ENCODE results near the gene TTC3. TPM values are rescaled to one million over a fixed set of nuclear protein-coding genes. Genes with fewer than 3 reads are reported as not detected.

The TTC3 gene
- total RNA-seq, 1 experiment from 2014 or later: 71.5 TPM

GRCh38 chr21:37030864-37031263 lies 42.2 kb upstream of the TTC3 start:
- TF ChIP-seq FOSL1 (IDR thresholded peaks at IDR 0.05; ENCODE audit: low read depth) (no peak), SIN3A (IDR thresholded peaks at IDR 0.05; ENCODE audit: low read depth) (no peak), EZH2 (IDR thresholded peaks at IDR 0.05) (no peak), JUND (IDR thresholded peaks at IDR 0.05) (no peak), ZBTB33 (IDR thresholded peaks at IDR 0.05; ENCODE audit: extremely low read depth, insufficient replicate concordance, low read length) (no peak), ZNF274 (IDR thresholded peaks at IDR 0.05; ENCODE audit: low read depth, low read length) (no peak), SRF (IDR thresholded peaks at IDR 0.05; ENCODE audit: low read depth) (no peak), CEBPB (IDR thresholded peaks at IDR 0.05; ENCODE audit: low read depth) (no peak)
- H3K27ac ChIP-seq (ENCODE audit: low read depth, low read length): no peak overlapping the region

GRCh38 chr21:37032293-37032692 lies 40.8 kb upstream of the TTC3 start:
- H3K9me2 ChIP-seq (ENCODE audit: insufficient read depth): no peaks in the 10 kb centered on the region
- no peaks in the 10 kb centered on the region for H3K27me3 ChIP-seq (ENCODE audit: insufficient read depth, low read length)
- no peak overlapping the region for H2AFZ ChIP-seq (ENCODE audit: low read depth, low read length, poor library complexity, severe bottlenecking)
- H3K4me1 ChIP-seq (ENCODE audit: control insufficient read depth in 1 of 2, insufficient read depth in 2 of 2, low read length in 2 of 2): peaks cover 13 to 15% of the 10 kb centered on the region in 2 experiments
- H3K79me2 ChIP-seq (ENCODE audit: insufficient read depth, low read length): no peaks in the 10 kb centered on the region
- H4K20me1 ChIP-seq (ENCODE audit: insufficient read depth): no peaks in the 10 kb centered on the region
- H3K9ac ChIP-seq (ENCODE audit: low read length): no peak overlapping the region
- TF ChIP-seq REST (IDR thresholded peaks at IDR 0.05; ENCODE audit: low read depth): no peak
- TF ChIP-seq EZH2 (IDR thresholded peaks at IDR 0.05): no peak
- no peak for TF ChIP-seq ZFX (IDR thresholded peaks at IDR 0.05)
- no peak for TF ChIP-seq EGR1 (IDR thresholded peaks at IDR 0.05; ENCODE audit: low read depth)
- TF ChIP-seq TCF7L2 (IDR thresholded peaks at IDR 0.05; ENCODE audit: borderline replicate concordance, extremely low read depth, insufficient read depth, insufficient read length): no peak
- TF ChIP-seq EZH2phosphoT487 (IDR thresholded peaks at IDR 0.05; ENCODE audit: borderline replicate concordance): no peak
- no peak for TF ChIP-seq JUND (IDR thresholded peaks at IDR 0.05)
- TF ChIP-seq CEBPB (IDR thresholded peaks at IDR 0.05; ENCODE audit: low read depth): no peak
- BruUV-seq (replicated peaks): no TSS peak
- H3K36me3 ChIP-seq (ENCODE audit: control insufficient read depth in 1 of 2, insufficient read depth in 2 of 2, low read length in 2 of 2): no peaks in the 10 kb centered on the region
- no peaks in the 10 kb centered on the region for H3K9me3 ChIP-seq (ENCODE audit: control insufficient read depth in 1 of 2, insufficient read depth in 1 of 2, low read depth in 1 of 2, low read length in 2 of 2)
- peak overlapping the region in 1 of 2 experiments; percentile 20; a peak in 1 of 4 replicates for H3K4me3 ChIP-seq (replicated peaks in 1 of 2; ENCODE audit: low read depth in 1 of 2, low read length in 2 of 2)
- H3K4me2 ChIP-seq (ENCODE audit: low read length): peak overlapping the region; percentile 71
- no peak for ATAC-seq
- H3K27ac ChIP-seq (ENCODE audit: low read depth, low read length): no peak overlapping the region
- DNase-seq (ENCODE audit: low read depth, low spot score): no peak
- CTCF ChIA-PET: no interaction called here
- intact Hi-C loops (cut with micrococcal nuclease): no loop called here
- POLR2A ChIA-PET: no interaction called here
- RAD21 ChIA-PET (ENCODE audit: low non-redundant PET in 1 of 2, low total read pairs in 2 of 2, uncharacterized antibody in 2 of 2, unreplicated experiment in 2 of 2): no interaction called here

More at GRCh38 chr21:37030864-37031263, 42.2 kb upstream of the TTC3 start:
- ChIA-PET RAD21 (ENCODE audit: low non-redundant PET in 1 of 2, low total read pairs in 2 of 2, uncharacterized antibody in 2 of 2, unreplicated experiment in 2 of 2) (no interaction called here), POLR2A (no interaction called here), CTCF (no interaction called here)
- Histone ChIP-seq H3K9me3 (ENCODE audit: control insufficient read depth in 1 of 2, insufficient read depth in 1 of 2, low read depth in 1 of 2, low read length in 2 of 2) (no peaks in the 10 kb centered on the region), H3K4me3 (replicated peaks in 1 of 2; ENCODE audit: low read depth in 1 of 2, low read length in 2 of 2) (no peak overlapping the region), H3K4me1 (ENCODE audit: control insufficient read depth in 1 of 2, insufficient read depth in 2 of 2, low read length in 2 of 2) (peaks cover 13 to 15% of the 10 kb centered on the region in 2 experiments), H3K4me2 (ENCODE audit: low read length) (no peak overlapping the region), H4K20me1 (ENCODE audit: insufficient read depth) (no peaks in the 10 kb centered on the region), H3K79me2 (ENCODE audit: insufficient read depth, low read length) (no peaks in the 10 kb centered on the region), H3K9me2 (ENCODE audit: insufficient read depth) (no peaks in the 10 kb centered on the region), H2AFZ (ENCODE audit: low read depth, low read length, poor library complexity, severe bottlenecking) (no peak overlapping the region), H3K27me3 (ENCODE audit: insufficient read depth, low read length) (no peaks in the 10 kb centered on the region), H3K36me3 (ENCODE audit: control insufficient read depth in 1 of 2, insufficient read depth in 2 of 2, low read length in 2 of 2) (no peaks in the 10 kb centered on the region), H3K9ac (ENCODE audit: low read length) (no peak overlapping the region)
- ATAC-seq: no peak
- intact Hi-C loops (cut with micrococcal nuclease): no loop called here
- DNase-seq (ENCODE audit: low read depth, low spot score): no peak
- BruUV-seq (replicated peaks): no TSS peak

Measured in HCT116 (cell line).